GM18951 (cell line): ENCODE measurements around the gene MACROH2A1.

Experiments
- POLR2A ChIP-seq: IDR thresholded peaks from 4 replicates; pipeline ENCODE4 v1.6.1; 2011; ENCODE audit warnings: mild to moderate bottlenecking; ENCODE audit not compliant: insufficient read length, insufficient read depth; ENCODE audit errors: extremely low read depth
- in situ Hi-C: fragments of 300-500 bp; cut with MboI; formaldehyde crosslinking; loops from one replicate; pipeline ENCODE4 v1.12.0; 2022; ENCODE audit warnings: low sequenced_read_pairs, mixed read lengths, inconsistent platforms; ENCODE audit not compliant: unreplicated experiment

The MACROH2A1 gene

GRCh38 chr5:135387629-135387960 is 11.4 kb downstream of the MACROH2A1 start:
- in situ Hi-C loops, result no loop called here
- TF ChIP-seq POLR2A, result no peak

GRCh38 chr5:135386886-135387628 is 12.0 kb downstream of the MACROH2A1 start:
- no peak for TF ChIP-seq POLR2A
- in situ Hi-C loops, result no loop called here

- TF ChIP-seq POLR2A, result no peak
These were observed 12.9 kb downstream of the MACROH2A1 start for GRCh38 chr5:135386096-135386495.

GRCh38 chr5:135385576-135385975 is 13.5 kb downstream of the MACROH2A1 start:
- in situ Hi-C loops, result no loop called here
- no peak for TF ChIP-seq POLR2A

More at GRCh38 chr5:135386096-135386495, 12.9 kb downstream of the MACROH2A1 start:
- in situ Hi-C loops, result no loop called here

GRCh38 chr5:135384898-135385297 is 14.1 kb downstream of the MACROH2A1 start:
- in situ Hi-C loops, result no loop called here

GRCh38 chr5:135383803-135384495 is 15.1 kb downstream of the MACROH2A1 start:
- in situ Hi-C loops, result no loop called here
- no peak for TF ChIP-seq POLR2A

More at GRCh38 chr5:135384898-135385297, 14.1 kb downstream of the MACROH2A1 start:
- no peak for TF ChIP-seq POLR2A

GRCh38 chr5:135382981-135383380 is 16.1 kb downstream of the MACROH2A1 start:
- in situ Hi-C loops, result no loop called here
- TF ChIP-seq POLR2A, result no peak

- in situ Hi-C loops, result no loop called here
These were observed 16.8 kb downstream of the MACROH2A1 start for GRCh38 chr5:135382106-135382790.

GRCh38 chr5:135379046-135379654 is 19.9 kb downstream of the MACROH2A1 start:
- TF ChIP-seq POLR2A, result no peak
- in situ Hi-C loops, result no loop called here

More at GRCh38 chr5:135382106-135382790, 16.8 kb downstream of the MACROH2A1 start:
- no peak for TF ChIP-seq POLR2A

- in situ Hi-C loops, result no loop called here
- no peak for TF ChIP-seq POLR2A
These were observed 21.0 kb downstream of the MACROH2A1 start for GRCh38 chr5:135377751-135378680.

- in situ Hi-C loops, result no loop called here
- no peak for TF ChIP-seq POLR2A
These were observed 21.9 kb downstream of the MACROH2A1 start for GRCh38 chr5:135376961-135377624.

- in situ Hi-C loops, result no loop called here
- no peak for TF ChIP-seq POLR2A
These were observed 23.8 kb downstream of the MACROH2A1 start for GRCh38 chr5:135375040-135375793.
